KMS-11 (cell line): ENCODE data around the gene TMEM125.

Experiments
- H2AFZ ChIP-seq: fragments of 200-600 bp; sonication (generic); 2 replicates; pipeline ENCODE4 v1.6.1; 2016; ENCODE audit warnings: antibody characterized with exemption, mixed run types, low read depth
- H3K27ac ChIP-seq: fragments of 200-600 bp; sonication (generic); 2 replicates; pipeline ENCODE4 v1.6.1; 2016; ENCODE audit warnings: mild to moderate bottlenecking, mixed run types
- H3K27me3 ChIP-seq: fragments of 200-600 bp; sonication (generic); 2 replicates; pipeline ENCODE4 v1.6.1; 2017; ENCODE audit warnings: mild to moderate bottlenecking, low read depth, mixed run types, moderate library complexity; ENCODE audit not compliant: insufficient read depth
- H3K36me3 ChIP-seq: fragments of 200-600 bp; sonication (generic); 2 replicates; pipeline ENCODE4 v1.6.1; 2017; ENCODE audit warnings: mild to moderate bottlenecking, mixed run types; ENCODE audit not compliant: insufficient read depth
- H3K4me1 ChIP-seq: fragments of 200-600 bp; sonication (generic); 2 replicates; pipeline ENCODE4 v1.6.1; 2016; ENCODE audit warnings: mild to moderate bottlenecking, low read depth, mixed run types; ENCODE audit not compliant: poor library complexity, severe bottlenecking
- H3K4me2 ChIP-seq: fragments of 200-600 bp; sonication (generic); 2 replicates; pipeline ENCODE4 v1.7.0; 2016; ENCODE audit warnings: mild to moderate bottlenecking, mixed run types
- H3K4me3 ChIP-seq: fragments of 200-600 bp; sonication (generic); IDR thresholded peaks from 2 replicates; pipeline ENCODE4 v1.6.1; 2017; ENCODE audit warnings: low read depth, low read length, mixed read lengths; ENCODE audit not compliant: insufficient read depth
- H3K79me2 ChIP-seq: fragments of 200-600 bp; sonication (generic); 2 replicates; pipeline ENCODE4 v1.6.1; 2016; ENCODE audit warnings: low read depth, mixed run types; ENCODE audit not compliant: insufficient read depth
- H3K9ac ChIP-seq: fragments of 200-600 bp; sonication (generic); 2 replicates; pipeline ENCODE4 v1.6.1; 2016; ENCODE audit warnings: mild to moderate bottlenecking, mixed run types
- H4K20me1 ChIP-seq: fragments of 200-600 bp; sonication (generic); 2 replicates; pipeline ENCODE4 v1.6.1; 2016; ENCODE audit warnings: mild to moderate bottlenecking, mixed run types; ENCODE audit not compliant: insufficient read depth
- CTCF ChIP-seq: fragments of 200-600 bp; sonication (generic); conservative IDR thresholded peaks from 2 replicates; pipeline ENCODE4 v1.6.1; 2017; ENCODE audit warnings: low read depth, mild to moderate bottlenecking, antibody characterized with exemption, low read length, moderate library complexity, mixed read lengths

Gene TMEM125

DNA sequence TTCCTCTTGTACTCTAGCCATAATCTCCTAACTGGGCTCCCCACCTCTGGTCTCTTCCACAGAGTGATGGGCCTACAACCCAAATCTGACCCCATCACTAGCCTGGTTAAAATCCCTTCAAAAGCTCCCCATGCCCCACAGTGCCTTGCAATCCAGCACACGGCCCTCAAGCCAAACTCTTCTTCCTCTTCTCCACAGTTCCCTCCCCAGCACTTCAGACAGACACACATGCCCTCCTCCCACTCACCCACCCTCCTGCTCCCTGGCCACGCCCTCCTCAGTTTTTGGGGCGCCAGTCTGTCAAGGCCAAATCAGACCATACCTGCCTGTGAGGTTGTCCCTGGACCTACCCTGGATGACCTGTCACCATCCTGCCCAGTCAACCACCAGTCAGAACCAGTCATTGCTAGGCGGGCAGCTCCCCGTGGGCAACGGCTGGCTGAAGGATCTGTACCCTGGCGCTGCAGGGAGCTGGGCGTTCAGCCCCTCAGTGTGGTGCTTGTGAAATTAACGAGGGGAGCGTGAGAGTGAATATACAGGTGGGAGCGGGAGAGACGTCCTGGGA, 14.8 kb downstream of the TMEM125 start:
- Histone ChIP-seq H3K27ac (no peak overlapping the region), H4K20me1 (no peaks in the 10 kb centered on the region), H2AFZ (no peak overlapping the region), H3K4me3 (no peak overlapping the region), H3K9ac (no peak overlapping the region), H3K36me3 (no peaks in the 10 kb centered on the region), H3K4me1 (no peaks in the 10 kb centered on the region), H3K79me2 (no peaks in the 10 kb centered on the region), H3K4me2 (no peak overlapping the region), H3K27me3 (no peaks in the 10 kb centered on the region)
- TF ChIP-seq CTCF = no peak

GRCh38 chr1:43285269-43285990, 15.6 kb downstream of the TMEM125 start, which contains the start of gene C1orf210:
Gene C1orf210, minus strand, starts transcription at chr1:43285581. Its CDS starts 2,311 bp downstream, at chr1:43283270.
- Histone ChIP-seq H3K27me3 (no peaks in the 10 kb centered on the region), H3K4me2 (no peak within 1 kb of the TSS), H3K9ac (no peak within 1 kb of the TSS), H3K27ac (no peak within 1 kb of the TSS), H2AFZ (no peak within 1 kb of the TSS), H3K4me1 (no peaks in the 10 kb centered on the region), H3K4me3 (no peak within 1 kb of the TSS), H3K36me3 (no peaks in the 10 kb centered on the region), H4K20me1 (no peaks in the 10 kb centered on the region), H3K79me2 (no peaks in the 10 kb centered on the region)
- no peak for TF ChIP-seq CTCF

- H3K27ac ChIP-seq = no peak overlapping the region
- no peaks in the 10 kb centered on the region for H4K20me1 ChIP-seq
- no peaks in the 10 kb centered on the region for H3K4me1 ChIP-seq
- no peak overlapping the region for H2AFZ ChIP-seq
- no peak for TF ChIP-seq CTCF
- H3K27me3 ChIP-seq = no peaks in the 10 kb centered on the region
- H3K4me3 ChIP-seq = no peak overlapping the region
- no peaks in the 10 kb centered on the region for H3K36me3 ChIP-seq
- no peaks in the 10 kb centered on the region for H3K79me2 ChIP-seq
- no peak overlapping the region for H3K9ac ChIP-seq
- no peak overlapping the region for H3K4me2 ChIP-seq
Observed at GRCh38 chr1:43286115-43286514, 16.3 kb downstream of the TMEM125 start.

DNA sequence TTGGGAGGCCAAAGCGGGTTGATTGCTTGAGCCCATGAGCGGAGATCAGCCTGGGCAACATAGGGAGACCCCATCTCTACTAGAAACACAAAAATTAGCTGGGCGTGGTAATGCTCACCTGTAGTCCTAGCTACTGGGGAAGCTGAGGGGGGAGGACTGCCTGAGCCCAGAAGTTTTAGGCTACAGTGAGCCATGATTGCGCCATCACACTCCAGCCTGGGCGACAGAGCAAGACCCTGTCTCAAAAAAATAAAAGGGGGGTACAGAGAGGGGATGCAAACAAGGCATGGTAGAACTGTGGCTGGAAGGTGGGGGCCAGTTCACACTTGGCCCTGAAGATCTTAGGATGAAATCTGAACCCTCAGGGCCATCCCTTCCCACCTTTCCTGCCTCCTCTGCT, 16.8 kb downstream of the TMEM125 start:
- no peaks in the 10 kb centered on the region for H4K20me1 ChIP-seq
- no peak overlapping the region for H3K27ac ChIP-seq
- no peak overlapping the region for H2AFZ ChIP-seq
- no peak overlapping the region for H3K9ac ChIP-seq
- no peak overlapping the region for H3K4me3 ChIP-seq
- no peaks in the 10 kb centered on the region for H3K4me1 ChIP-seq
- H3K36me3 ChIP-seq = no peaks in the 10 kb centered on the region
- H3K79me2 ChIP-seq = no peaks in the 10 kb centered on the region
- no peak for TF ChIP-seq CTCF
- no peaks in the 10 kb centered on the region for H3K27me3 ChIP-seq
- H3K4me2 ChIP-seq = no peak overlapping the region
